Left ventricle myocardium superior (tissue), 1 donor: ENCODE measurements around the gene PARP14. TPM values are rescaled to one million over a fixed set of nuclear protein-coding genes. Genes with fewer than 3 reads are reported as not detected.

Experiments
- total RNA-seq: library from RNA; stranded (reverse); fragmentation: NEBNext Ultra II Directional; extraction: Animal tissue kit (Norgen Biotek cat#: 25700); gene quantifications from one replicate; pipeline ENCODE4 v1.2.1, GENCODE V29; 2021
- donor health status: DM: no; HTN: yes; CAD: no; lungs with severe emphysema.

PARP14 gene
- total RNA-seq, 1 donor from 2014 or later = 13.3 TPM

Other genes with a start within 250 kb of the PARP14 start
- gene KPNA1, start 165.9 kb upstream of the PARP14 start, total RNA-seq = 59.8 TPM
- gene PARP9, start 116.5 kb upstream of the PARP14 start, total RNA-seq = 11.8 TPM
- gene DTX3L, start 116.5 kb upstream of the PARP14 start, total RNA-seq = 10.5 TPM
- gene PARP15, start 103.2 kb upstream of the PARP14 start, total RNA-seq = 0.52 TPM
- gene HSPBAP1, start 113.0 kb downstream of the PARP14 start, total RNA-seq = 5.3 TPM
- gene SLC49A4, start 114.2 kb downstream of the PARP14 start, total RNA-seq = 16.9 TPM